IMR-90 (cell line): ENCODE data around the gene CERS5. TPM values are rescaled to one million over a fixed set of nuclear protein-coding genes. Genes with fewer than 3 reads are reported as not detected.

Source experiments
- ATAC-seq: fragments of 200-7000 bp; cut with Tn5 transposase; 2 replicates; pipeline ENCODE4 v1.9.1; 2020; ENCODE audit warnings: low read depth, mild to moderate bottlenecking, moderate library complexity
- BruUV-seq: library from RNA; stranded (reverse); fragments of 400-500 nt; replicated peaks from 2 replicates; lab custom pipeline; 2021; lab: Mats Ljungman, UMichigan
- CTCF ChIA-PET: fragments of 300-600 bp; formaldehyde crosslinking; extraction: SDS; loops from one replicate; lab custom pipeline; 2021; ENCODE audit warnings: antibody characterized with exemption; lab: Yijun Ruan, JAX
- POLR2A ChIA-PET: fragments of 300-600 bp; sonication (Branson Sonifier 250); formaldehyde crosslinking; loops from one replicate; lab custom pipeline; 2022; ENCODE audit warnings: antibody characterized with exemption; ENCODE audit not compliant: unreplicated experiment; lab: Charles Lee
- DNase-seq: peaks from one replicate; pipeline ENCODE4 v3.0.0; 2013
- H2AFZ ChIP-seq: replicated peaks from 2 replicates; pipeline ENCODE3; 2013; ENCODE audit warnings: low read length, mild to moderate bottlenecking; ENCODE audit not compliant: poor library complexity
- H2AK5ac ChIP-seq: 2 replicates; pipeline ENCODE4 v1.6.1; 2013; ENCODE audit warnings: low read depth, low read length, inconsistent platforms
- H2AK9ac ChIP-seq: replicated peaks from 2 replicates; pipeline ENCODE3; 2013; ENCODE audit warnings: mild to moderate bottlenecking, low read depth, low read length, moderate library complexity; ENCODE audit not compliant: poor library complexity
- H2BK120ac ChIP-seq: 2 replicates; pipeline ENCODE4 v1.6.1; 2013; ENCODE audit warnings: low read depth, low read length, inconsistent platforms
- H2BK15ac ChIP-seq: 3 replicates; pipeline ENCODE4 v1.6.1; 2013; ENCODE audit warnings: low read depth, low read length, inconsistent platforms
- H2BK20ac ChIP-seq: 2 replicates; pipeline ENCODE4 v1.6.1; 2013; ENCODE audit warnings: low read depth, mild to moderate bottlenecking, inconsistent platforms, low read length, moderate library complexity
- H2BK5ac ChIP-seq: 2 replicates; pipeline ENCODE4 v1.6.1; 2013; ENCODE audit warnings: mild to moderate bottlenecking, low read depth, low read length, inconsistent platforms; ENCODE audit not compliant: poor library complexity, severe bottlenecking
- H3K14ac ChIP-seq: replicated peaks from 2 replicates; pipeline ENCODE4 v1.6.1; 2013; ENCODE audit warnings: low read depth, low read length, inconsistent platforms
- H3K18ac ChIP-seq: 2 replicates; pipeline ENCODE4 v1.6.1; 2013; ENCODE audit warnings: low read depth, low read length, control low read depth
- H3K23ac ChIP-seq: 2 replicates; pipeline ENCODE4 v1.6.1; 2013; ENCODE audit warnings: low read depth, low read length, inconsistent platforms
- H3K27ac ChIP-seq: 2 replicates; pipeline ENCODE4 v1.5.1; 2013; ENCODE audit warnings: mild to moderate bottlenecking, control low read depth, low read length; ENCODE audit not compliant: insufficient read depth
- H3K27me3 ChIP-seq: 2 replicates; pipeline ENCODE4 v1.6.1; 2013; ENCODE audit warnings: low read length; ENCODE audit not compliant: control insufficient read depth, insufficient read depth
- H3K36me3 ChIP-seq: 2 replicates; pipeline ENCODE4 v1.6.1; 2013; ENCODE audit warnings: low read length, mixed read lengths; ENCODE audit not compliant: control insufficient read depth, insufficient read depth
- H3K4ac ChIP-seq: 2 replicates; pipeline ENCODE4 v1.6.1; 2013; ENCODE audit warnings: low read depth, low read length, inconsistent platforms
- H3K4me1 ChIP-seq: 2 replicates; pipeline ENCODE4 v1.6.1; 2013; ENCODE audit warnings: low read length, mixed read lengths; ENCODE audit not compliant: control insufficient read depth, insufficient read depth
- H3K4me2 ChIP-seq: 2 replicates; pipeline ENCODE4 v1.6.1; 2013; ENCODE audit warnings: low read depth, mild to moderate bottlenecking, control low read depth, low read length, moderate library complexity
- H3K4me3 ChIP-seq: 2 replicates; pipeline ENCODE4 v1.5.1; 2013; ENCODE audit warnings: low read depth, mild to moderate bottlenecking, control low read depth, low read length, moderate library complexity; ENCODE audit not compliant: insufficient read depth
- H3K56ac ChIP-seq: 2 replicates; pipeline ENCODE4 v1.6.1; 2013; ENCODE audit warnings: low read length, inconsistent platforms; ENCODE audit not compliant: insufficient read depth; ENCODE audit errors: extremely low read depth
- H3K79me1 ChIP-seq, 2 experiments: 2 replicates each; pipeline ENCODE4 v1.6.1; 2013; ENCODE audit warnings: low read length in 2 of 2, inconsistent platforms in 1 of 2, low read depth in 1 of 2
- H3K9ac ChIP-seq: 2 replicates; pipeline ENCODE4 v1.6.1; 2013; ENCODE audit warnings: low read depth, low read length, control low read depth
- H3K9me1 ChIP-seq: 2 replicates; pipeline ENCODE4 v1.6.1; 2013; ENCODE audit warnings: low read length, inconsistent platforms; ENCODE audit not compliant: insufficient read depth
- H3K9me3 ChIP-seq: 2 replicates; pipeline ENCODE4 v1.6.1; 2013; ENCODE audit warnings: low read length; ENCODE audit not compliant: control insufficient read depth, insufficient read depth
- H4K20me1 ChIP-seq: 2 replicates; pipeline ENCODE4 v1.6.1; 2013; ENCODE audit warnings: low read length, inconsistent platforms; ENCODE audit not compliant: insufficient read depth
- H4K5ac ChIP-seq: 2 replicates; pipeline ENCODE4 v1.6.1; 2013; ENCODE audit warnings: mild to moderate bottlenecking, low read depth, low read length, control low read depth
- H4K8ac ChIP-seq, 2 experiments: 2 replicates each; pipeline ENCODE4 v1.6.1; 2013; ENCODE audit warnings: low read depth in 2 of 2, low read length in 2 of 2, control low read depth in 1 of 2, inconsistent platforms in 1 of 2
- H4K91ac ChIP-seq: 2 replicates; pipeline ENCODE4 v1.6.1; 2013; ENCODE audit warnings: low read depth, low read length, inconsistent platforms; ENCODE audit not compliant: insufficient read depth
- BHLHE40 ChIP-seq: fragments of 150-350 bp; IDR thresholded peaks from 2 replicates; pipeline ENCODE4 v1.6.1; 2016; ENCODE audit warnings: mild to moderate bottlenecking, low read depth, low read length
- CEBPB ChIP-seq: IDR thresholded peaks from 2 replicates; pipeline ENCODE4 v1.6.1; 2012; ENCODE audit warnings: low read depth, low read length, improper control_type of control experiment
- CHD1 ChIP-seq: IDR thresholded peaks from 2 replicates; pipeline ENCODE4 v1.6.1; 2012; ENCODE audit warnings: low read depth, low read length, improper control_type of control experiment
- FOS ChIP-seq: fragments of 150-350 bp; IDR thresholded peaks from 2 replicates; pipeline ENCODE4 v1.6.1; 2016; ENCODE audit warnings: low read depth, low read length
- MAFK ChIP-seq: IDR thresholded peaks from 2 replicates; pipeline ENCODE4 v1.6.1; 2012; ENCODE audit warnings: low read depth, low read length, improper control_type of control experiment
- MAZ ChIP-seq: IDR thresholded peaks from 2 replicates; pipeline ENCODE4 v1.6.1; 2012; ENCODE audit warnings: low read depth, mild to moderate bottlenecking, low read length, improper control_type of control experiment, moderate library complexity, borderline replicate concordance
- MXI1 ChIP-seq: IDR thresholded peaks from 2 replicates; pipeline ENCODE4 v1.6.1; 2012; ENCODE audit warnings: low read depth, mild to moderate bottlenecking, low read length, moderate library complexity, borderline replicate concordance
- NFE2L2 ChIP-seq: fragments of 150-350 bp; IDR thresholded peaks from 2 replicates; pipeline ENCODE4 v1.6.1; 2016; ENCODE audit warnings: low read depth, mild to moderate bottlenecking, low read length
- POLR2A ChIP-seq: IDR thresholded peaks from 2 replicates; pipeline ENCODE4 v1.6.1; 2012; ENCODE audit warnings: mild to moderate bottlenecking, low read depth, low read length
- RAD21 ChIP-seq: IDR thresholded peaks from 2 replicates; pipeline ENCODE4 v1.6.1; 2012; ENCODE audit warnings: low read length, improper control_type of control experiment
- RCOR1 ChIP-seq: IDR thresholded peaks from 2 replicates; pipeline ENCODE4 v1.6.1; 2012; ENCODE audit warnings: mild to moderate bottlenecking, low read length, improper control_type of control experiment; ENCODE audit not compliant: insufficient replicate concordance
- RFX5 ChIP-seq: IDR thresholded peaks from 2 replicates; pipeline ENCODE4 v1.8.0; 2012; ENCODE audit warnings: low read depth, mild to moderate bottlenecking, low read length, moderate library complexity
- SMC3 ChIP-seq: fragments of 150-350 bp; IDR thresholded peaks from 2 replicates; pipeline ENCODE4 v1.6.1; 2016; ENCODE audit warnings: low read depth, mild to moderate bottlenecking, antibody characterized with exemption, low read length, moderate library complexity
- WGBS, 2 experiments: methylation state at CpG; one replicate each; pipeline versions ENCODE4 v1.1.5 to v1.1.7; 2013; ENCODE audit warnings: missing lambda C conversion rate in 2 of 2; ENCODE audit not compliant: insufficient read length in 1 of 2; ENCODE audit errors: extremely low coverage in 2 of 2; 5-methylcytosine and 5-hydroxymethylcytosine counted together
- dilution Hi-C: fragments of 300-500 bp; cut with HindIII; formaldehyde crosslinking; loops from one replicate; pipeline ENCODE4 v1.14.3; 2018; ENCODE audit warnings: low sequenced_read_pairs; ENCODE audit not compliant: unreplicated experiment
- in situ Hi-C: fragments of 300-500 bp; cut with MboI; formaldehyde crosslinking; loops from 3 replicates; pipeline ENCODE4 v1.14.3; 2019; ENCODE audit warnings: low sequenced_read_pairs, inconsistent platforms, mixed read lengths
- intact Hi-C: fragments of 100-400 bp; cut with micrococcal nuclease; formaldehyde crosslinking; loops from 2 replicates; pipeline ENCODE4 v1.10.0; 2022
- polyA plus RNA-seq, 3 experiments: library from polyadenylated mRNA; depleted of rRNA; stranded (reverse); fragments of >200 nt; gene quantifications; 2 replicates each; pipeline ENCODE4 v1.2.3, GENCODE V29; 2012; ENCODE audit warnings: low replicate concordance in 1 of 3
- total RNA-seq: library from RNA; depleted of rRNA; stranded (reverse); fragments of >200 nt; gene quantifications from 2 replicates; pipeline ENCODE4 v1.2.3, GENCODE V29; 2012
- TF ChIP-seq, protein P1 (sequence below): fragments of 150-350 bp; IDR thresholded peaks from 2 replicates; pipeline ENCODE4 v1.6.1; 2017; ENCODE audit warnings: mild to moderate bottlenecking, antibody characterized with exemption, low read length, low read depth
- TF ChIP-seq, protein P2 (sequence below): conservative IDR thresholded peaks from 2 replicates; pipeline ENCODE4 v1.5.1; 2012; ENCODE audit warnings: mild to moderate bottlenecking, low read depth, low read length, improper control_type of control experiment

Gene CERS5
- total and polyA plus RNA-seq, 2 of the 4 experiments (the other 2 are of a cell fraction), result 40.3 to 60.3 TPM

DNA sequence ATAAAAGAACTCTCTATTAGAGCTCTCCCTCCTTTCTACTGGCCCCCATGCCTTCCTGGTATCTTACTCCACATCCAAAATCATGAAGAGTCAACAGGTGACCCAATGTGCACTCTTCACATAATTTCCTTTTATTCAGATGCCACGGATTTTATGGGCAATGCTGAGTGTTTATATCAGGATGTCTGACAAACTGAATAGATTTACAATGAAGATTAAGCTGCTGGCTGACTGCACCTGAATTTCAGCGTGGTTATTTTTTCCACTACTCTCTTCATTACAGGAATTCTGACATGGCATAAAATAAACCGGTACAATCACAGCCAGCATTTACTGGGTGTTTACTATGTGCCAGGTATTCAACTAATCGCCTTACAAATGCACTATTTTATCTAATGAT is 29.4 kb upstream of the CERS5 start:
- H3K4me3 ChIP-seq, result no peak overlapping the region
- no peak overlapping the region for H2BK120ac ChIP-seq
- ChIA-PET CTCF (no interaction called here), POLR2A (no interaction called here)
- WGBS, 2 experiments, result no CpG with 5 or more reads among the region's 4 CpGs
- H2BK5ac ChIP-seq, result no peak overlapping the region
- H3K36me3 ChIP-seq, result peaks cover 49% of the 10 kb centered on the region
- H3K27ac ChIP-seq, result no peak overlapping the region
- no peak overlapping the region for H2BK20ac ChIP-seq
- DNase-seq, result no peak
- no peak overlapping the region for H4K5ac ChIP-seq
- in situ Hi-C loops, result no loop called here
- H4K91ac ChIP-seq, result no peak overlapping the region
- no peak overlapping the region for H3K56ac ChIP-seq
- no peak overlapping the region for H4K8ac ChIP-seq
- no peak for TF ChIP-seq RAD21
- TF ChIP-seq, protein P1, sequence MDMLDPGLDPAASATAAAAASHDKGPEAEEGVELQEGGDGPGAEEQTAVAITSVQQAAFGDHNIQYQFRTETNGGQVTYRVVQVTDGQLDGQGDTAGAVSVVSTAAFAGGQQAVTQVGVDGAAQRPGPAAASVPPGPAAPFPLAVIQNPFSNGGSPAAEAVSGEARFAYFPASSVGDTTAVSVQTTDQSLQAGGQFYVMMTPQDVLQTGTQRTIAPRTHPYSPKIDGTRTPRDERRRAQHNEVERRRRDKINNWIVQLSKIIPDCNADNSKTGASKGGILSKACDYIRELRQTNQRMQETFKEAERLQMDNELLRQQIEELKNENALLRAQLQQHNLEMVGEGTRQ, result no peak
- TF ChIP-seq BHLHE40, result no peak
- TF ChIP-seq, protein P2, sequence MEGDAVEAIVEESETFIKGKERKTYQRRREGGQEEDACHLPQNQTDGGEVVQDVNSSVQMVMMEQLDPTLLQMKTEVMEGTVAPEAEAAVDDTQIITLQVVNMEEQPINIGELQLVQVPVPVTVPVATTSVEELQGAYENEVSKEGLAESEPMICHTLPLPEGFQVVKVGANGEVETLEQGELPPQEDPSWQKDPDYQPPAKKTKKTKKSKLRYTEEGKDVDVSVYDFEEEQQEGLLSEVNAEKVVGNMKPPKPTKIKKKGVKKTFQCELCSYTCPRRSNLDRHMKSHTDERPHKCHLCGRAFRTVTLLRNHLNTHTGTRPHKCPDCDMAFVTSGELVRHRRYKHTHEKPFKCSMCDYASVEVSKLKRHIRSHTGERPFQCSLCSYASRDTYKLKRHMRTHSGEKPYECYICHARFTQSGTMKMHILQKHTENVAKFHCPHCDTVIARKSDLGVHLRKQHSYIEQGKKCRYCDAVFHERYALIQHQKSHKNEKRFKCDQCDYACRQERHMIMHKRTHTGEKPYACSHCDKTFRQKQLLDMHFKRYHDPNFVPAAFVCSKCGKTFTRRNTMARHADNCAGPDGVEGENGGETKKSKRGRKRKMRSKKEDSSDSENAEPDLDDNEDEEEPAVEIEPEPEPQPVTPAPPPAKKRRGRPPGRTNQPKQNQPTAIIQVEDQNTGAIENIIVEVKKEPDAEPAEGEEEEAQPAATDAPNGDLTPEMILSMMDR, result no peak
- TF ChIP-seq NFE2L2, result no peak
- no peak for TF ChIP-seq RFX5
- no peak for TF ChIP-seq CEBPB
- no peak for TF ChIP-seq FOS
- no peak for TF ChIP-seq SMC3
- TF ChIP-seq MAFK, result no peak
- TF ChIP-seq CHD1, result no peak
- no peak for TF ChIP-seq MAZ
- no peak for TF ChIP-seq RCOR1
- TF ChIP-seq MXI1, result no peak
- no peak for TF ChIP-seq POLR2A
- H3K9me3 ChIP-seq, result no peaks in the 10 kb centered on the region
- dilution Hi-C loops, result no loop called here
- H3K9me1 ChIP-seq, result no peaks in the 10 kb centered on the region; the same call in none of the 2 replicates
- H2AK5ac ChIP-seq, result no peak overlapping the region
- no peak overlapping the region for H3K23ac ChIP-seq
- H3K4me1 ChIP-seq, result peaks cover 10% of the 10 kb centered on the region
- H2BK15ac ChIP-seq, result no peak overlapping the region
- H2AK9ac ChIP-seq, result no peak overlapping the region
- no peak overlapping the region for H3K4me2 ChIP-seq
- H3K4ac ChIP-seq, result no peak overlapping the region
- no peak overlapping the region for H3K18ac ChIP-seq
- H3K14ac ChIP-seq, result no peak overlapping the region
- no peak overlapping the region for H3K9ac ChIP-seq
- no peak overlapping the region for H2AFZ ChIP-seq
- peaks cover 20 to 52% of the 10 kb centered on the region in 2 experiments for H3K79me1 ChIP-seq
- BruUV-seq, result no TSS peak
- intact Hi-C loops, result no loop called here
- no peak for ATAC-seq
- no peaks in the 10 kb centered on the region for H3K27me3 ChIP-seq
- peaks cover 8% of the 10 kb centered on the region; the same call in 1 of the 2 replicates for H4K20me1 ChIP-seq
